GM12873 (cell line): ENCODE data around the gene C2orf42.

Experiments used
- CTCF ChIP-seq: IDR thresholded peaks from 2 replicates; pipeline ENCODE4 v1.5.1; 2012; ENCODE audit warnings: low read depth, mild to moderate bottlenecking, moderate library complexity, low read length, control low read depth; ENCODE audit not compliant: insufficient read depth; ENCODE audit errors: missing control alignments

The C2orf42 gene

DNA sequence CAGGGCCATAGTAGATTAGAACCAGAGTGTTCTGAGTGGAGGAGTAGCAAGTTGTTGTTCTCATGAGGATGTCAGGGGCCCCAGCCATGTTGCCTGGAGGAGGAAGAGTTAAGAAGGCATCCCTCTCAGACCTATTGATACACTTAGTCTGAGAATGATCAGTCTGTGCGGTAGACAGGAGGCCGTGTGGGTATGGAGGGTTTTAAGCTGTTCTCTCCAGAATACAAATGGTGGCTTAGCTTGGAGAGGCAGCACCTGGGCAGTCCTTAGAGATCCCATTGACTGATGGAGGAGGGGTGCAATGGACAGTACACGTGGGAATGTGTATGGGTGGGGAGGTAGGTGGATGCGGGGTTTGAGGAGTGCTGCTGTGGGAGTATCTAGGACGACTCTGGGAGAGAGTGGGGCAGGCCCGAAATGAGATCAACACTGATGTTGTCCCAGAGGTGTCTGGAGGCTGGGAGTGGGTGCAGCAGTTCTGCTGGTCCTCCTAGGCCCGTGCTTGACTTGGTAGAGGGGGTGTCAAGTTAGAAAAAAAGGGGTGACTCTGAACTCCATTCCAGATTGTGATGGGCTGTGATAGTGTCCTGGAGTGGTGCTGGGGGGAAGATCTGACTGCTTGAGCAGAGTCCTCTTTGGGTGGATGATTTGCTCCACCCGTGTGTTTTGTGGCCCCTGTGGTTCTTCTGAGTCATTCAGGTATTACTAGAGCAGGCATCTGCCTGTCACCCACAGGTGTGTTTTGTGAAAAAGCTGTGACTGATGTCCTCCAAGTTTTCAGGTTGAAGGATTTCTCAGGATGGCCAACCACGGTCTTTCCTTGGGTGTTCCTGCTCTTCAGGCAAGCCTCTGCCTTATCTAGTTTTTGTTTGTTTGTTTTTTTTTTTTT, 44.7 kb downstream of the C2orf42 start:
- TF ChIP-seq CTCF = no peak

GRCh38 chr2:70145144-70145490, 45.7 kb downstream of the C2orf42 start:
- no peak for TF ChIP-seq CTCF

- no peak for TF ChIP-seq CTCF
Measured at GRCh38 chr2:70144443-70145143, 46.2 kb downstream of the C2orf42 start.

DNA sequence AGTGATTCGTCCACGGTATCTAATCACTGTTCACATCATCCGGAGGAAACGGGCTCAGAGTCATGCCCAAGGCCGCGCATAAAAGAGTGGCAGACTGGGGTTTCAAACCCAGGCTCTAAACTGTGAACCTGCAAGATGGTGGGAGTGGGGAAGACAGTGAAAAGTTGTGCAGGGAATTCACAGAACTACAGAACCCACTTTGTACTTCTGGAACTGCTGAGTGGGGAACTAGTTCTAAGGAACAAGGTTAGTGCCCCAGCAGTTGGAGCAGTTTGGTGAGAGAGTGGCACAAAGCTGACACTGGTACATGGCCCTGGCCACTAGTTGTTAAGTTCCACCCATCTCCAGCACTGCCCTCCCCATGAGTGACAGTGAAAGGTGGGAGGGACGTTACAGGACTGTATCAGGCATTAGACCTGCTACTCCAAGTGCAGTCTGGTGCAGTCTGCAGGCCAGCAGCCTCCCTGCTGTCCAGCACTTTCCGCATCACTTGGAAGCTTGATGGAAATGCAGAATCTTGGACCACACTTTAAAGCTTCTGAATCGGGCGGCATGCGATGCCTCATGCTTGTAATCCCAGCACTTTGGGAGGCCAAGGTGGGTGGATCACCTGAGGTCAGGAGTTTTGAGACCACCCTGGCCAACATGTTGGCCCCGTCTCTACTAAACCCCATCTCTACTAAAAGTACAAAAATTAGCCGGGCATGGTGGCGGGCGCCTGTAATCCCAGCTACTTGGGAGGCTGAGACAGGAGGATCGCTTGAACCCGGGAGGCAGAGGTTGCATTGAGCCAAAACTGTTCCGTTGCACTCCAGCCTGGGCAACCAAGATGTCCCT, 47.3 kb downstream of the C2orf42 start:
- no peak for TF ChIP-seq CTCF

- TF ChIP-seq CTCF = peak; percentile 86
Measured at GRCh38 chr2:70142590-70143313, 48.1 kb downstream of the C2orf42 start.

- TF ChIP-seq CTCF = no peak
Measured at GRCh38 chr2:70141902-70142589, 48.8 kb downstream of the C2orf42 start.
